ENCODE results near the gene ANKRA2.

DNA sequence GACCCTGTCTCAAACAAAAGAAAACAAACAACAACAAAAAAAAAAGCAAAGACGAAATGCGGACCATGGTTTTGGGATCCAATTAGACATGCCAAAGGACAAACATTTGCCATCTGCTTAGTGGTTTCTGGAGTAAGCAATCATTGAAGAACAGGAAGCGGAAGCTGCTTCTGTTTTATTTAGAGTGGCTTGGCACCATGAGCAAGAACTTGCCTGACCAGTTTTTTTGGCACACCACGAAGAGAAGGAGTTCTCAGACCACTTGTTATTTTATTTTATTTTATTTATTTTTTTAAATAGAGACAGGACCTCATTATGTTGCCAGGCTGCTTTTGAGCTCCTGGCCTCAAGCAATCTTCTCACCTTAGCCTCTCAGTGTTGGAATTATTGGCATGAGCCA is 50.2 kb downstream of the ANKRA2 start:
- TF ChIP-seq, protein P1, sequence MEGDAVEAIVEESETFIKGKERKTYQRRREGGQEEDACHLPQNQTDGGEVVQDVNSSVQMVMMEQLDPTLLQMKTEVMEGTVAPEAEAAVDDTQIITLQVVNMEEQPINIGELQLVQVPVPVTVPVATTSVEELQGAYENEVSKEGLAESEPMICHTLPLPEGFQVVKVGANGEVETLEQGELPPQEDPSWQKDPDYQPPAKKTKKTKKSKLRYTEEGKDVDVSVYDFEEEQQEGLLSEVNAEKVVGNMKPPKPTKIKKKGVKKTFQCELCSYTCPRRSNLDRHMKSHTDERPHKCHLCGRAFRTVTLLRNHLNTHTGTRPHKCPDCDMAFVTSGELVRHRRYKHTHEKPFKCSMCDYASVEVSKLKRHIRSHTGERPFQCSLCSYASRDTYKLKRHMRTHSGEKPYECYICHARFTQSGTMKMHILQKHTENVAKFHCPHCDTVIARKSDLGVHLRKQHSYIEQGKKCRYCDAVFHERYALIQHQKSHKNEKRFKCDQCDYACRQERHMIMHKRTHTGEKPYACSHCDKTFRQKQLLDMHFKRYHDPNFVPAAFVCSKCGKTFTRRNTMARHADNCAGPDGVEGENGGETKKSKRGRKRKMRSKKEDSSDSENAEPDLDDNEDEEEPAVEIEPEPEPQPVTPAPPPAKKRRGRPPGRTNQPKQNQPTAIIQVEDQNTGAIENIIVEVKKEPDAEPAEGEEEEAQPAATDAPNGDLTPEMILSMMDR (conservative IDR thresholded peaks at IDR 0.05 in 1 of 2, IDR thresholded peaks at IDR 0.05 in 1 of 2; ENCODE audit: extremely low read depth in 1 of 2, insufficient read depth in 1 of 2, low read depth in 1 of 2, low read length in 2 of 2), result no peak
- TF ChIP-seq EZH2 (IDR thresholded peaks at IDR 0.05; ENCODE audit: borderline replicate concordance, low read length), result no peak
